Measurements from ENCODE around the gene ARMC5.
"Not testable (repeated sequence)": the region's sequence is repeated elsewhere in the genome, so short reads cannot be mapped to it uniquely, and the experiment has no call there.

Gene ARMC5

GRCh38 chr16:31499928-31500327 lies 40.6 kb downstream of the ARMC5 start:
- in situ Hi-C loops (cut with HindIII; ENCODE audit: low sequenced_read_pairs) = no loop called here
- no peak for DNase-seq (ENCODE audit: low read depth)
- TF ChIP-seq, protein P1, sequence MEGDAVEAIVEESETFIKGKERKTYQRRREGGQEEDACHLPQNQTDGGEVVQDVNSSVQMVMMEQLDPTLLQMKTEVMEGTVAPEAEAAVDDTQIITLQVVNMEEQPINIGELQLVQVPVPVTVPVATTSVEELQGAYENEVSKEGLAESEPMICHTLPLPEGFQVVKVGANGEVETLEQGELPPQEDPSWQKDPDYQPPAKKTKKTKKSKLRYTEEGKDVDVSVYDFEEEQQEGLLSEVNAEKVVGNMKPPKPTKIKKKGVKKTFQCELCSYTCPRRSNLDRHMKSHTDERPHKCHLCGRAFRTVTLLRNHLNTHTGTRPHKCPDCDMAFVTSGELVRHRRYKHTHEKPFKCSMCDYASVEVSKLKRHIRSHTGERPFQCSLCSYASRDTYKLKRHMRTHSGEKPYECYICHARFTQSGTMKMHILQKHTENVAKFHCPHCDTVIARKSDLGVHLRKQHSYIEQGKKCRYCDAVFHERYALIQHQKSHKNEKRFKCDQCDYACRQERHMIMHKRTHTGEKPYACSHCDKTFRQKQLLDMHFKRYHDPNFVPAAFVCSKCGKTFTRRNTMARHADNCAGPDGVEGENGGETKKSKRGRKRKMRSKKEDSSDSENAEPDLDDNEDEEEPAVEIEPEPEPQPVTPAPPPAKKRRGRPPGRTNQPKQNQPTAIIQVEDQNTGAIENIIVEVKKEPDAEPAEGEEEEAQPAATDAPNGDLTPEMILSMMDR (IDR thresholded peaks at IDR 0.05; ENCODE audit: low read depth, low read length, missing control alignments) = no peak
- no peak overlapping the region for H3K4me3 ChIP-seq (ENCODE audit: low read depth, low read length)

GRCh38 chr16:31501226-31501965 lies 42.1 kb downstream of the ARMC5 start:
- no peak overlapping the region for H3K4me3 ChIP-seq (ENCODE audit: low read depth, low read length)
- TF ChIP-seq, protein P1 (IDR thresholded peaks at IDR 0.05; ENCODE audit: low read depth, low read length, missing control alignments) = no peak
- in situ Hi-C loops (cut with HindIII; ENCODE audit: low sequenced_read_pairs) = no loop called here
- no peak for DNase-seq (ENCODE audit: low read depth)

DNA sequence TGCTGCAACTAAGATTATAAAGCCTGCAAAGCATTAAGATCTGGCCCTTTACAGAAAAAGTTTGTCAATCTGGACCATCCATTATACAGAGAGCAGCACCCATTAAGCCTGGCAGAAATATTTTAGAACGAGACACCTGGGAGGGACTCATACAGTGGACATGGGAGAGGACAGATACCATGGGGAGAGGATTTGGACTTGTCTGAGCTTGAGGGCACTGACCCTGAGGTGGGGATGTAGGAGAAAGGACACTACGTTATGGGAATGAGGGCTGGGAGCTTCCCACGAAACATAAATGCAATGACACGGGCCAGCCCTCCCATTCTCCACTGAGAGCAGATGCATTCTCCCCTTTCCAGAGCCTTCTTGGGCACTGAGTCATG lies 42.7 kb downstream of the ARMC5 start:
- TF ChIP-seq, protein P1 (IDR thresholded peaks at IDR 0.05; ENCODE audit: low read depth, low read length, missing control alignments) = no peak
- in situ Hi-C loops (cut with HindIII; ENCODE audit: low sequenced_read_pairs) = no loop called here
- no peak overlapping the region for H3K4me3 ChIP-seq (ENCODE audit: low read depth, low read length)
- DNase-seq (ENCODE audit: low read depth) = no peak

- in situ Hi-C loops (cut with HindIII; ENCODE audit: low sequenced_read_pairs) = no loop called here
- TF ChIP-seq, protein P1 (IDR thresholded peaks at IDR 0.05; ENCODE audit: low read depth, low read length, missing control alignments) = no peak
- no peak for DNase-seq (ENCODE audit: low read depth)
- H3K4me3 ChIP-seq (ENCODE audit: low read depth, low read length) = no peak overlapping the region
Observed at GRCh38 chr16:31502981-31503380, 43.7 kb downstream of the ARMC5 start.

DNA sequence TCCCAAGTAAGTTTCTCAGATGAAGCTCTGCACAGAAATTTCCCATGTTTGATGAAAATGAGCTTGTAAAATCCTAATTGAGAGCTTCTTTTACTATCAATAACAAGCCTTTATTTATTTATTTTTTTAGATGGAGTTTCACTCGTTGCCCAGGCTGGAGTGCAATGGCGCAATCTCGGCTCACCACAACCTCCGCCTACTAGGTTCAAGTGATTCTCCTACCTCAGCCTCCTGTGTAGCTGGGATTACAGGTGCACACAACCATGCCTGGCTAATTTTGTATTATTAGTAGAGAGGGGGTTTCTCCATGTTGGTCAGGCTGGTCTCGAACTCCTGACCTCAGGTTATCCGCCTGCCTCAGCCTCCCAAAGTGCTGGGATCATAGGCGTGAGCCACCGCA lies 44.3 kb downstream of the ARMC5 start:
- H3K4me3 ChIP-seq (ENCODE audit: low read depth, low read length); in situ Hi-C loops (cut with HindIII; ENCODE audit: low sequenced_read_pairs); DNase-seq (ENCODE audit: low read depth): not testable (repeated sequence)

- TF ChIP-seq, protein P1 (IDR thresholded peaks at IDR 0.05; ENCODE audit: low read depth, low read length, missing control alignments) = no peak
- in situ Hi-C loops (cut with HindIII; ENCODE audit: low sequenced_read_pairs) = no loop called here
- H3K4me3 ChIP-seq (ENCODE audit: low read depth, low read length) = no peak overlapping the region
- DNase-seq (ENCODE audit: low read depth) = no peak
Observed at GRCh38 chr16:31504159-31504558, 44.9 kb downstream of the ARMC5 start.

DNA sequence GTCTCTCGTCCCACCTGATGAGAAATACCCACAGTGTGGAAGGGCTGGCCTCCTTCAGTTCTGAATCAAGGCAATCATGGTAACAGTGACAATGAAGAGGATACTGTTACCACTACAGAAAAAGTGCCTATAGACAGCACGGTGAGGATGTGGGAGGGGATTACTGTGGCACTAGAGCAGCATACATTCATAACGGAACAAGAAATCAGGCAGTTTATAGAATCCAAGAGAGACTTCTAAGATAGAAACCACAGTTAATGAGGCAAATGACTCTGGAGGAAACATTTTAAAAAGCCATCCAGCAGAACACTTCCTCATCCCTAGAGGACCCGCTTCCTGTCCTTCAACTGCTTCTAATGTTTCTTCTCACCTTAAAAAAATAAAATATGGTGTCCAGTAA lies 46.2 kb downstream of the ARMC5 start:
- DNase-seq (ENCODE audit: low read depth) = no peak
- in situ Hi-C loops (cut with HindIII; ENCODE audit: low sequenced_read_pairs) = no loop called here

More for the DNA sequence above, 46.2 kb downstream of the ARMC5 start:
- no peak overlapping the region for H3K4me3 ChIP-seq (ENCODE audit: low read depth, low read length)
- TF ChIP-seq, protein P1 (IDR thresholded peaks at IDR 0.05; ENCODE audit: low read depth, low read length, missing control alignments) = no peak

Measured in astrocyte of the cerebellum (primary cell).